ENCODE data around the gene BAIAP2.

DNA sequence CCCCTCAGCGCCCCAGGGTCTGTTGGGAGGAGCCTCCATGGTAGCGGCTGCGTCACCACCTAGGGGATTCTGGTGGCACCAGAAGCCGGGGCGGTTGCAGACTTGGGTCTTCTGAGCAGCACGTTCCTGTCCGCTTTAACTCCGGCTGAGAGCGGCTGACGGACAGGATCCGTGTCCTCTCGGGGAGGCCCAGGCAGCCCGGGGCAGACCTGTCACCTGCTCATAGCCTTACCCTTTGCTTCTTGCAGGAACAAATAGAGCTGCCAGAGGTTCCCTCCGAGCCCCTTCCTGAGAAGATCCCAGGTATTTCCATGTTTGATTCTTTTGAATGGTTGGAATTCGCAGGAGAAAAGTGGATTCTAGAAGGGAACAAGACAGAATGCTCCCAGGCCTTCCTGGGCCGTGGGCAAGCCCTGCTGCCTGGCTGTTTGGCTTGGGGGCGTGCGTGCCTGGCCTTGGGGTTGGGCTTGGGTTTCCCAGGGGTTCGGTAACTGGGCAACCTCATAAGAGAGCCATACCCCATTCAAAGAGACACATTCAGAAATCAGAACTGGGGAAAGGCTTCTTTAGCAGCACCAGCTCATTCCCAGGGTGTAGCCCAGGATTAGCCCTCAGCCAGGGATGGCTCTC lies 36.7 kb upstream of the BAIAP2 start:
- no peak for TF ChIP-seq POLR2AphosphoS5 (IDR thresholded peaks at IDR 0.05; ENCODE audit: low read depth, low read length)
- TF ChIP-seq, protein P1, sequence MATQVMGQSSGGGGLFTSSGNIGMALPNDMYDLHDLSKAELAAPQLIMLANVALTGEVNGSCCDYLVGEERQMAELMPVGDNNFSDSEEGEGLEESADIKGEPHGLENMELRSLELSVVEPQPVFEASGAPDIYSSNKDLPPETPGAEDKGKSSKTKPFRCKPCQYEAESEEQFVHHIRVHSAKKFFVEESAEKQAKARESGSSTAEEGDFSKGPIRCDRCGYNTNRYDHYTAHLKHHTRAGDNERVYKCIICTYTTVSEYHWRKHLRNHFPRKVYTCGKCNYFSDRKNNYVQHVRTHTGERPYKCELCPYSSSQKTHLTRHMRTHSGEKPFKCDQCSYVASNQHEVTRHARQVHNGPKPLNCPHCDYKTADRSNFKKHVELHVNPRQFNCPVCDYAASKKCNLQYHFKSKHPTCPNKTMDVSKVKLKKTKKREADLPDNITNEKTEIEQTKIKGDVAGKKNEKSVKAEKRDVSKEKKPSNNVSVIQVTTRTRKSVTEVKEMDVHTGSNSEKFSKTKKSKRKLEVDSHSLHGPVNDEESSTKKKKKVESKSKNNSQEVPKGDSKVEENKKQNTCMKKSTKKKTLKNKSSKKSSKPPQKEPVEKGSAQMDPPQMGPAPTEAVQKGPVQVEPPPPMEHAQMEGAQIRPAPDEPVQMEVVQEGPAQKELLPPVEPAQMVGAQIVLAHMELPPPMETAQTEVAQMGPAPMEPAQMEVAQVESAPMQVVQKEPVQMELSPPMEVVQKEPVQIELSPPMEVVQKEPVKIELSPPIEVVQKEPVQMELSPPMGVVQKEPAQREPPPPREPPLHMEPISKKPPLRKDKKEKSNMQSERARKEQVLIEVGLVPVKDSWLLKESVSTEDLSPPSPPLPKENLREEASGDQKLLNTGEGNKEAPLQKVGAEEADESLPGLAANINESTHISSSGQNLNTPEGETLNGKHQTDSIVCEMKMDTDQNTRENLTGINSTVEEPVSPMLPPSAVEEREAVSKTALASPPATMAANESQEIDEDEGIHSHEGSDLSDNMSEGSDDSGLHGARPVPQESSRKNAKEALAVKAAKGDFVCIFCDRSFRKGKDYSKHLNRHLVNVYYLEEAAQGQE (IDR thresholded peaks at IDR 0.05; ENCODE audit: insufficient read depth in 1 of 2, low read depth in 2 of 2, low read length in 2 of 2) = no peak
- TF ChIP-seq TAF1 (IDR thresholded peaks at IDR 0.05; ENCODE audit: borderline replicate concordance, insufficient read depth, low read length) = no peak

All from PFSK-1 (cell line).